Measurements from ENCODE around the gene ACHE. TPM values are rescaled to one million over a fixed set of nuclear protein-coding genes. Genes with fewer than 3 reads are reported as not detected.

ACHE gene
- total RNA-seq, 1 donor from 2014 or later, result not detected

- H3K4me1 Mint-ChIP-seq, result peaks cover 7% of the 10 kb centered on the region
- H3K4me3 ChIP-seq, result peak within 1 kb of the TSS; percentile 74
- H3K36me3 Mint-ChIP-seq, result no peaks in the 10 kb centered on the region
- H4K20me1 ChIP-seq (ENCODE audit: low read depth), result peaks cover 6% of the 10 kb centered on the region
- no peak within 1 kb of the TSS for H3K27ac Mint-ChIP-seq
- H3K4me1 ChIP-seq, result peaks cover 10% of the 10 kb centered on the region
- H2AFZ ChIP-seq (replicated peaks), result peak within 1 kb of the TSS; percentile 91
- H3K9me3 ChIP-seq (ENCODE audit: low read depth), result no peaks in the 10 kb centered on the region
- H3K4me3 Mint-ChIP-seq, result peak within 1 kb of the TSS; percentile 89
- peaks cover 7% of the 10 kb centered on the region for H3K27me3 Mint-ChIP-seq (ENCODE audit: insufficient read depth, low read depth)
- no peaks in the 10 kb centered on the region for H3K36me3 ChIP-seq
- peaks cover 23% of the 10 kb centered on the region for H3K79me2 ChIP-seq (ENCODE audit: low read depth)
- H3F3A ChIP-seq (ENCODE audit: low read depth), result peaks cover 3% of the 10 kb centered on the region
- no peaks in the 10 kb centered on the region for H3K9me3 Mint-ChIP-seq
- no peak within 1 kb of the TSS for H3K27ac ChIP-seq
- DNase-seq (ENCODE audit: low spot score), result peak; percentile 95
- peaks cover 5% of the 10 kb centered on the region for H3K27me3 ChIP-seq
- H3K9ac ChIP-seq, result peak within 1 kb of the TSS; percentile 58
- H3K4me2 ChIP-seq, result peak within 1 kb of the TSS; percentile 94
- TF ChIP-seq CTCF (IDR thresholded peaks at IDR 0.05), result peak; percentile 99
- no peak for TF ChIP-seq EZH2phosphoT487 (IDR thresholded peaks at IDR 0.05)
- peak; percentile 32 for TF ChIP-seq EZH2 (IDR thresholded peaks at IDR 0.05)
Observed at GRCh38 chr7:100852048-100852872, 43.4 kb downstream of the ACHE start, which contains the start of gene SLC12A9. Gene SLC12A9, plus strand, starts transcription at chr7:100852713. Its CDS starts 1,485 bp downstream, at chr7:100854198.

DNA sequence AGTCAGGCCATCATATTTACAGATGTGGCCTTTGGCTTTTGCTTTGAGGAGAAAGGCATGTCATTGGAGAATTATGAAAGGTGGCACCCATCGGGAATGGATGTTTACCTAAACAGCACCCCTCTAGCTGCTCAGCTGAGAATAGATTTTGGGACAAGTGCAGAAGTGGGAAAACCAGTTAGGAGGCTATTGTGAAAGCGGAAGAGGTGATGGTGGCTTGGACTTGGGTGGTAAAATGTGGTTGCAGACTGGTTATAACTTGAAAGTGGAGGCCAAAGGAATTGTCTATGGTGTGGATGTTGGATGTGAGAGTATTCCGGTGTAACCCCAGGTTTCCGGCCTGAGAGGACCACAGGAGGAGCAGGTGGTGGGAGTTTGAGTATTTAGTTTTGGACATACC lies 48.3 kb downstream of the ACHE start:
- Mint-ChIP-seq H3K4me3 (no peak overlapping the region), H3K27me3 (ENCODE audit: insufficient read depth, low read depth) (peaks cover 6% of the 10 kb centered on the region), H3K36me3 (no peaks in the 10 kb centered on the region), H3K27ac (peak overlapping the region; percentile 16), H3K9me3 (no peaks in the 10 kb centered on the region), H3K4me1 (peaks cover 4% of the 10 kb centered on the region)
- H3K4me2 ChIP-seq, result no peak overlapping the region
- H3K4me3 ChIP-seq, result no peak overlapping the region
- no peak for TF ChIP-seq CTCF (IDR thresholded peaks at IDR 0.05)
- TF ChIP-seq EZH2 (IDR thresholded peaks at IDR 0.05), result no peak
- TF ChIP-seq EZH2phosphoT487 (IDR thresholded peaks at IDR 0.05), result no peak
- H3K27ac ChIP-seq, result no peak overlapping the region
- H3K27me3 ChIP-seq, result no peaks in the 10 kb centered on the region
- no peak overlapping the region for H2AFZ ChIP-seq (replicated peaks)
- H3K36me3 ChIP-seq, result no peaks in the 10 kb centered on the region
- no peaks in the 10 kb centered on the region for H4K20me1 ChIP-seq (ENCODE audit: low read depth)
- H3K4me1 ChIP-seq, result no peaks in the 10 kb centered on the region
- H3F3A ChIP-seq (ENCODE audit: low read depth), result peaks cover 3% of the 10 kb centered on the region
- no peaks in the 10 kb centered on the region for H3K9me3 ChIP-seq (ENCODE audit: low read depth)
- no peaks in the 10 kb centered on the region for H3K79me2 ChIP-seq (ENCODE audit: low read depth)
- no peak overlapping the region for H3K9ac ChIP-seq
- no peak for DNase-seq (ENCODE audit: low spot score)

- H4K20me1 ChIP-seq (ENCODE audit: low read depth), result no peaks in the 10 kb centered on the region
- Mint-ChIP-seq H3K27me3 (ENCODE audit: insufficient read depth, low read depth) (no peaks in the 10 kb centered on the region), H3K36me3 (no peaks in the 10 kb centered on the region), H3K4me1 (peaks cover 35% of the 10 kb centered on the region), H3K27ac (peak overlapping the region; percentile 31), H3K4me3 (peak overlapping the region; percentile 4), H3K9me3 (no peaks in the 10 kb centered on the region)
- no peaks in the 10 kb centered on the region for H3K36me3 ChIP-seq
- H3K79me2 ChIP-seq (ENCODE audit: low read depth), result no peaks in the 10 kb centered on the region
- TF ChIP-seq CTCF (IDR thresholded peaks at IDR 0.05) (no peak), EZH2phosphoT487 (IDR thresholded peaks at IDR 0.05) (no peak), EZH2 (IDR thresholded peaks at IDR 0.05) (no peak)
- no peaks in the 10 kb centered on the region for H3K27me3 ChIP-seq
- H3F3A ChIP-seq (ENCODE audit: low read depth), result peaks cover 39% of the 10 kb centered on the region
- peak overlapping the region; percentile 6 for H3K4me3 ChIP-seq
- H3K9me3 ChIP-seq (ENCODE audit: low read depth), result no peaks in the 10 kb centered on the region
- peaks cover 24% of the 10 kb centered on the region for H3K4me1 ChIP-seq
- peak overlapping the region; percentile 72 for H3K27ac ChIP-seq
- H3K4me2 ChIP-seq, result peak overlapping the region; percentile 62
- no peak overlapping the region for H3K9ac ChIP-seq
- peak; percentile 49 for DNase-seq (ENCODE audit: low spot score)
- peak overlapping the region; percentile 87 for H2AFZ ChIP-seq (replicated peaks)
Observed at GRCh38 chr7:100840470-100841100, 55.1 kb downstream of the ACHE start.

Small RNAs within 50 kb of the gene (microRNA-seq; reads per million reads assigned to microRNA genes)
- not detected for gene MIR6875

Small RNAs within 50 kb of the gene (small RNA-seq; reads per million reads assigned to genes)
- gene RN7SL549P, result not detected
- gene RPS29P15, result not detected

Other genes with a start within 250 kb of the ACHE start
- gene ACTL6B, start 239.4 kb downstream of the ACHE start, total RNA-seq (ENCODE audit: low replicate concordance), result not detected in 2 replicates
- 54.3 and 110 TPM in 2 replicates for gene GNB2, start 222.1 kb downstream of the ACHE start, total RNA-seq (ENCODE audit: low replicate concordance)
- 24.2 and 64.5 TPM in 2 replicates for gene GIGYF1, start 201.6 kb downstream of the ACHE start, total RNA-seq (ENCODE audit: low replicate concordance)
- 19.4 and 55.1 TPM in 2 replicates for gene POP7, start 189.8 kb downstream of the ACHE start, total RNA-seq (ENCODE audit: low replicate concordance)
- 0.09 and 0.58 TPM in 2 replicates for gene EPO, start 175.4 kb downstream of the ACHE start, total RNA-seq (ENCODE audit: low replicate concordance)
- 0.03 TPM in 1 of 2 replicates, not detected in the other for gene ZAN, start 162.3 kb downstream of the ACHE start, total RNA-seq (ENCODE audit: low replicate concordance)
- gene EPHB4, start 68.4 kb downstream of the ACHE start, total RNA-seq (ENCODE audit: low replicate concordance), result 66.5 and 106 TPM in 2 replicates
- 3.5 and 18.6 TPM in 2 replicates for gene SLC12A9, start 43.2 kb downstream of the ACHE start, total RNA-seq (ENCODE audit: low replicate concordance)
- 14.9 and 49.5 TPM in 2 replicates for gene TRIP6, start 28.5 kb downstream of the ACHE start, total RNA-seq (ENCODE audit: low replicate concordance)
- 60.4 and 108 TPM in 2 replicates for gene SRRT, start 20.8 kb downstream of the ACHE start, total RNA-seq (ENCODE audit: low replicate concordance)
- 4.0 TPM in 1 of 2 replicates, not detected in the other for gene UFSP1, start 6.2 kb downstream of the ACHE start, total RNA-seq (ENCODE audit: low replicate concordance)
- 0.15 and 0.80 TPM in 2 replicates for gene MUC3A, start 53.6 kb upstream of the ACHE start, total RNA-seq (ENCODE audit: low replicate concordance)
- 4.2 TPM in 1 of 2 replicates, not detected in the other for gene MUC12, start 73.7 kb upstream of the ACHE start, total RNA-seq (ENCODE audit: low replicate concordance)
- under 0.01 TPM in 1 of 2 replicates, not detected in the other for gene MUC17, start 124.2 kb upstream of the ACHE start, total RNA-seq (ENCODE audit: low replicate concordance)
- 1.4 and 2.3 TPM in 2 replicates for gene TRIM56, start 189.6 kb upstream of the ACHE start, total RNA-seq (ENCODE audit: low replicate concordance)
- 0.03 TPM in 1 of 2 replicates, not detected in the other for gene SERPINE1, start 231.2 kb upstream of the ACHE start, total RNA-seq (ENCODE audit: low replicate concordance)